ENCODE data around the gene GABPB2.

GABPB2 gene

DNA sequence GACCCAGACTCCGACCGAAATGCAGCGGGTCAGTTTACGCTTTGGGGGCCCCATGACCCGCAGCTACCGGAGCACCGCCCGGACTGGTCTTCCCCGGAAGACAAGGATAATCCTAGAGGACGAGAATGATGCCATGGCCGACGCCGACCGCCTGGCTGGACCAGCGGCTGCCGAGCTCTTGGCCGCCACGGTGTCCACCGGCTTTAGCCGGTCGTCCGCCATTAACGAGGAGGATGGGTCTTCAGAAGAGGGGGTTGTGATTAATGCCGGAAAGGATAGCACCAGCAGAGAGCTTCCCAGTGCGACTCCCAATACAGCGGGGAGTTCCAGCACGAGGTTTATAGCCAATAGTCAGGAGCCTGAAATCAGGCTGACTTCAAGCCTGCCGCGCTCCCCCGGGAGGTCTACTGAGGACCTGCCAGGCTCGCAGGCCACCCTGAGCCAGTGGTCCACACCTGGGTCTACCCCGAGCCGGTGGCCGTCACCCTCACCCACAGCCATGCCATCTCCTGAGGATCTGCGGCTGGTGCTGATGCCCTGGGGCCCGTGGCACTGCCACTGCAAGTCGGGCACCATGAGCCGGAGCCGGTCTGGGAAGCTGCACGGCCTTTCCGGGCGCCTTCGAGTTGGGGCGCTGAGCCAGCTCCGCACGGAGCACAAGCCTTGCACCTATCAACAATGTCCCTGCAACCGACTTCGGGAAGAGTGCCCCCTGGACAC lies 22.5 kb upstream of the GABPB2 start:
- Histone ChIP-seq H3K36me3 (peaks cover 52% of the 10 kb centered on the region), H3K27ac (no peak overlapping the region)

DNA sequence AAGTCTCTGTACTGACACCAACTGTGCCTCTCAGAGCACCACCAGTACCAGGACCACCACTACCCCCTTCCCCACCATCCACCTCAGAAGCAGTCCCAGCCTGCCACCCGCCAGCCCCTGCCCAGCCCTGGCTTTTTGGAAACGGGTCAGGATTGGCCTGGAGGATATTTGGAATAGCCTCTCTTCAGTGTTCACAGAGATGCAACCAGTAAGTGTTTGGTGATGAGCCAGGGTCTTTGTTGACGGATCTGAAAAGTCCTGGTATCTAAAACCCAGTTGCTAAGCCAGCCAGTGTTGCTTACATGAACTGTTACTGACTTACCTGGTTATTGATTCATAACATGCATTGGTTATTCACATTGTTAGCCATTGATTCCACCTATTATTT lies 21.9 kb upstream of the GABPB2 start:
- H4K20me1 ChIP-seq, result peaks cover 70% of the 10 kb centered on the region
- no peak overlapping the region for H3K27ac ChIP-seq
- peaks cover 47% of the 10 kb centered on the region for H3K27me3 ChIP-seq
- H3K4me3 ChIP-seq, result peak overlapping the region; percentile 62
- H3K4me1 ChIP-seq, result peaks cover 11% of the 10 kb centered on the region; the same call in 1 of the 2 replicates
- peaks cover 52% of the 10 kb centered on the region for H3K36me3 ChIP-seq
- peaks cover 5% of the 10 kb centered on the region; the same call in 1 of the 2 replicates for H3K9me3 ChIP-seq
- peak overlapping the region; percentile 73 for H3K4me2 ChIP-seq
- H3K9ac ChIP-seq, result no peak overlapping the region
- TF ChIP-seq Cebpa-rat (IDR thresholded peaks at IDR 0.05), result no peak

More for the DNA sequence above, 22.5 kb upstream of the GABPB2 start:
- H3K4me3 ChIP-seq, result peak overlapping the region; percentile 62
- peak overlapping the region; percentile 73 for H3K4me2 ChIP-seq
- TF ChIP-seq Cebpa-rat (IDR thresholded peaks at IDR 0.05), result no peak
- H3K9me3 ChIP-seq, result peaks cover 5% of the 10 kb centered on the region; the same call in 1 of the 2 replicates
- H3K9ac ChIP-seq, result 0 out of 2 replicates have a peak overlapping the region, but pooled peaks have one; percentile 5
- peaks cover 11% of the 10 kb centered on the region; the same call in 1 of the 2 replicates for H3K4me1 ChIP-seq
- H3K27me3 ChIP-seq, result peaks cover 47% of the 10 kb centered on the region
- H4K20me1 ChIP-seq, result peaks cover 65% of the 10 kb centered on the region

DNA sequence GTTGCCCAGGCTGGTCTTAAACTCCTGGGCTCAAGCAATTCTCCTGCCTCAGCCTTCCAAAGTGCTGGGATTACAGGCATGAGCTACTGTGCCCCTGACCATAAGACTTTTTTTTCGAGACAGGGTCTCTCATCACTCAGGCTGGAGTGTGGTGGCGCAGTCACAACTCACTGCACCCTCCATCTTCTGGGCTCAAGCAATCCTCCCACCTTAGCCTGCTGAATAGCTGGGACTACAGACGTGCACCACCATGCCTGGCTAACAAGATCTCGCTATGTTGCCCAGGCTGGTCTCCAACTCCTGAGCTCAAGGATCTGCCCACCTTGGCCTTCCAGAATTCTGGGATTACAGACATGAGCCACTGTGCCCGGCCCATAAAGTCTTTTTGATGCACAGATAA lies 21.1 kb upstream of the GABPB2 start:
- no peak overlapping the region for H3K4me3 ChIP-seq
- H3K9me3 ChIP-seq, result peaks cover 5% of the 10 kb centered on the region; the same call in 1 of the 2 replicates
- no peak overlapping the region for H3K9ac ChIP-seq
- no peak overlapping the region for H3K27ac ChIP-seq
- peaks cover 54% of the 10 kb centered on the region for H3K36me3 ChIP-seq
- TF ChIP-seq Cebpa-rat (IDR thresholded peaks at IDR 0.05), result no peak
- no peak overlapping the region for H3K4me2 ChIP-seq
- peaks cover 79% of the 10 kb centered on the region for H4K20me1 ChIP-seq
- H3K27me3 ChIP-seq, result peaks cover 47% of the 10 kb centered on the region
- peaks cover 11% of the 10 kb centered on the region; the same call in 1 of the 2 replicates for H3K4me1 ChIP-seq

DNA sequence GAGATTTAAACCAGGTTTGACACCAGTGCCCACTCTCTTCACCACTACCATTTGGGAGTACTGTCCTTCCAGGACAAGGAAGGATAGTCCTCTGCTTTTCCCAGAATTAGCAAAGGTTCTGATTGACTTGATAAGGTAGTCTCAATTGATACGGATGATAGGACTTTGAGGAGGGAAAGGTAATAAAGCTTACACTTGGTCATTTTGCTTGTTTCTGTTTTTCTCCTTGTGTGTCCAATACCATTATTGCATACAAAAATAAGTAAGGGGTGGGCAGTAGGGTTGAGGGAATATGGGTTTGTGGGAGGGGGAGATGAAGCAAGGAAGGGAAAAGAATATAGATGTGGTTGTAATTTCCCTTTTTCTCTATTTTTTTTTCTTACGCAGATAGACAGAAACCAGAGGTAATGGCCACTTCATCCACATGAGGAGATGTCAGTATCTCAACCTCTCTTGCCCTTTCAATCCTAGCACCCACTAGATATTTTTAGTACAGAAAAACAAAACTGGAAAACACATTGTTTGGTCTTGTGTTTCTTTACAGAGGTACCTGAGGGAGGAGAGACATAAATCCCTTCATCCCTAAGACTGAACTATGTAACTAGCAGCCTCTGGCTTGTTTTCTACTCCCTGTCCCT lies 20.4 kb upstream of the GABPB2 start:
- peaks cover 59% of the 10 kb centered on the region for H3K36me3 ChIP-seq
- H3K9ac ChIP-seq, result no peak overlapping the region
- no peak overlapping the region for H3K4me2 ChIP-seq
- no peak overlapping the region for H3K4me3 ChIP-seq
- H3K27me3 ChIP-seq, result peaks cover 47% of the 10 kb centered on the region
- no peak for TF ChIP-seq Cebpa-rat (IDR thresholded peaks at IDR 0.05)
- H3K27ac ChIP-seq, result no peak overlapping the region
- peaks cover 86% of the 10 kb centered on the region for H4K20me1 ChIP-seq
- H3K9me3 ChIP-seq, result peaks cover 5% of the 10 kb centered on the region; the same call in 1 of the 2 replicates
- H3K4me1 ChIP-seq, result peaks cover 16% of the 10 kb centered on the region

DNA sequence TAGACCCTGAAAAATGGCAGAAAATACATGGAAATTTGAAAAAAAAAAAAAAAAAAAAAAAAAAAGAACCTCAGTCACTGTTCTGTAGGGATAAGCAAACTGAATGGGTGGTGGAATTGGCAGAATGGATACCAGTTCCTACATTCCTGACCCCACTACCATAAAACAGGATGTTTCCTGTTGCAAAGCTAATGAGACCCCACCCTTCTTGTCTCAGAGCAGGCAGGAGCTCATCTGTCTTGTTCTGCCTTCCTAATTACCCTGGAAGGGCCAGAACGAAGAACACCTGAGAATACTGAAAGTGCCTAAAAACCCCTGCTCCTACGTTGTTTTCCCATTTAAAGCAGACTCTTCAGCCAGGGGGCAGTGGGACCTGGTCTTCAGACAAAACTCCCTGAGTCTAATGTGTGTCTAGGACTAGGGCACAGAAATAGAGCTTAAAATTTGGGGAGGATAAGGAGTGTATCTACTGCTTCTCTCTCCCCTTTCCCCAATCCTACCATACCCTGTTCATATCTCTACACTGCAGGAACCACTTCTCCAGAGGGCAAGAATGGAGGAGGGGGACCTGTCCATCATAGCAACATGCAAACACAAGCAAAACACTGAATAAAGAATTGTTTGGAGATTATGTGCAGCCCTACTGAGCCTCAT lies 19.1 kb upstream of the GABPB2 start:
- H3K27me3 ChIP-seq, result peaks cover 38% of the 10 kb centered on the region
- no peak overlapping the region for H3K9ac ChIP-seq
- peaks cover 72% of the 10 kb centered on the region for H3K36me3 ChIP-seq
- H3K4me1 ChIP-seq, result peaks cover 29% of the 10 kb centered on the region
- H3K4me3 ChIP-seq, result no peak overlapping the region
- H3K27ac ChIP-seq, result no peak overlapping the region
- peaks cover 90% of the 10 kb centered on the region for H4K20me1 ChIP-seq
- H3K4me2 ChIP-seq, result no peak overlapping the region
- TF ChIP-seq Cebpa-rat (IDR thresholded peaks at IDR 0.05), result no peak
- peaks cover 5% of the 10 kb centered on the region; the same call in 1 of the 2 replicates for H3K9me3 ChIP-seq

DNA sequence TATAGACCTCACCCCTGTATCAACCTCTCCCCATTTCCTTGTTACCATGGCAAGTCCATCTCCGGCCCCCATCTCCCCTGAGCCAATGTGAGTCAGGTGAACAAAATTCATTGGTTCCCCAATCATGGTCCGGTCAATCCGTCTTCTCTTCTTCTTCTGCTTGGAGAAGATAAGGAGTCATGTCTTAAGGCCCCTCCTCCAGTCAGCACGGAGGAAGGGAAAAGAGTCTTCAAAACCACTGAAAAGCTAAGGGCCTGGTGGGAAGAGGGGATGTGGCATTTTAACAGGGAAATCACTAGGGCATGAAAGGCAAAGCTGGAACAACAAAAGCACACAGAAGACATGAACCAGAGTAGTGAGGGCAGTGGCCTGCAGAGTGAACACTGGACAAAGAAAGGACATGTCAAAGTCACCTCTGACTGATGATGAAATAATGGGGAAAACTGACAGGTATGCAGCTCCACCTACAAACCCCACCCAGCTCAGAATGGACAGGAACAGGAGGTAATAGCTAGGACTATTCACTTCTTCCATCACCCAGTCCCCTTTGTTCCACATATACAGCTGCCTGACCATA lies 15.5 kb upstream of the GABPB2 start:
- Histone ChIP-seq H3K4me1 (peaks cover 39% of the 10 kb centered on the region), H4K20me1 (peaks cover 81% of the 10 kb centered on the region), H3K27me3 (peaks cover 2% of the 10 kb centered on the region), H3K9me3 (no peaks in the 10 kb centered on the region), H3K36me3 (peaks cover 79% of the 10 kb centered on the region), H3K27ac (no peak overlapping the region), H3K4me3 (no peak overlapping the region), H3K9ac (no peak overlapping the region), H3K4me2 (peak overlapping the region; percentile 95)
- no peak for TF ChIP-seq Cebpa-rat (IDR thresholded peaks at IDR 0.05)

DNA sequence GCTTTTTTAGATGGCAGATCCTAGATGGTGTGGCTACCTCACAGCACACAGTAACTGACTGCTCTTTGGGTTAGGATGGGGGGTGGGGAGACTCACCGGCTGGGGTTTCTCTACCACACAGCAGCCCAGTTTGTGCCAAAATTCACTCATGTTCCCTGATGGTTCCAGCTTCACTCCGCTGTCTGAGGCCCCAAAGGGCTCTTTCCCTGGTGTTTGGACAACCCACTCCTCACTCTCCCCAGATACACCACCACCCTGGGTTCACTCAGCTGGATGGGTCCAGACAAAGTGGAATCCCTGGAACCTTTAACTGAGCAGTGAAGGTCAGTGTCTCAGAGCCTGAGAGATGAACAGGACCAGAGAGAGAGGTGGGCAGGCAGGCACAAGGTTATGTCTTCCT lies 15.0 kb upstream of the GABPB2 start:
- Histone ChIP-seq H3K27ac (no peak overlapping the region), H3K9ac (peak overlapping the region; percentile 66; the same call in 1 of the 2 replicates), H3K36me3 (peaks cover 74% of the 10 kb centered on the region), H4K20me1 (peaks cover 76% of the 10 kb centered on the region), H3K9me3 (no peaks in the 10 kb centered on the region), H3K4me1 (peaks cover 39% of the 10 kb centered on the region), H3K4me3 (no peak overlapping the region), H3K27me3 (no peaks in the 10 kb centered on the region; the same call in 1 of the 2 replicates), H3K4me2 (peak overlapping the region; percentile 95)
- no peak for TF ChIP-seq Cebpa-rat (IDR thresholded peaks at IDR 0.05)

DNA sequence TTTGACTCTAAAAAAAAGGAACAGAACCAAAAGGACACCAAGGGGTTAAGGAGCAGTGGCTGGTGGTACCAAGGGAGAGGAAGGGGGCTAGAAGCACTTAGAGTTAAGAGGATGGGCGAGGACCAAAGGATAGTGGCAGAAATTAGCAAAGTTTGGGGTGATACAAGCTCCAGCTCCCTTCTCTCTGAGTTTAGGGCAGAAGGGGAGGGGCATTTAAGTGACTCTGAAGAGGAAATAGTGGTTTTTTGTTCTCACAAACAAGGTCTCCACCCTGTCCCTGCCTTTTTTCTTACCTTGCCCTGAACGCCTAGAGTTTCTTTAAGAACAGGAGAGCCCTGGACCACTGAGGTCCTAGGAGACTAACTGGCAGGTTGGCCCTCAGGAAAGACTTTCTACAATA lies 14.4 kb upstream of the GABPB2 start:
- Histone ChIP-seq H3K4me3 (peak overlapping the region; percentile 31; the same call in 1 of the 2 replicates), H3K27me3 (no peaks in the 10 kb centered on the region), H3K9ac (peak overlapping the region; percentile 66), H3K9me3 (no peaks in the 10 kb centered on the region), H4K20me1 (peaks cover 73% of the 10 kb centered on the region), H3K36me3 (peaks cover 68% of the 10 kb centered on the region), H3K4me1 (peaks cover 41% of the 10 kb centered on the region), H3K4me2 (peak overlapping the region; percentile 95), H3K27ac (no peak overlapping the region)
- no peak for TF ChIP-seq Cebpa-rat (IDR thresholded peaks at IDR 0.05)

DNA sequence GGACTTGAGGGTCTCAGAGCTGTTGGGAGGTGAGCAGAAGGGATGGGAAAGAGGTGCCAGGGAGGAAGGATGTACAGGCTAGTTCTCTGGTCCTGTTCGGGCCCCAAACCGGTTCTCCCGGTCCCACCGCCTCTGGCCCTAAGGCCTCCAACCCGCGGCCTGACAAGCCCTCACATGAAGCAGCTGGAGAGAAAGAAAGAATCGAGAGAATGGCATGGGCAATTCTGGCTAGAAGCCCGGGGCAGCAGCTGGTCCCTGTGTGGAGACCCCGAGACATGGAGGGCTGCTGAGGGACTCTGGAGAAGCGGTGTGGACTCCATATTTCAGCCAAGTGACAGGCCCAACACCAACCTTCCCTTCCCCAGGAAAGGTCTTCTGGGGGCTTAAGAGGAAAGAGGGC lies 11.9 kb upstream of the GABPB2 start:
- peaks cover 54% of the 10 kb centered on the region for H4K20me1 ChIP-seq
- H3K4me1 ChIP-seq, result peaks cover 66% of the 10 kb centered on the region
- peaks cover 56% of the 10 kb centered on the region for H3K36me3 ChIP-seq
- no peaks in the 10 kb centered on the region for H3K27me3 ChIP-seq
- H3K9me3 ChIP-seq, result no peaks in the 10 kb centered on the region; the same call in 1 of the 2 replicates
- no peak for TF ChIP-seq Cebpa-rat (IDR thresholded peaks at IDR 0.05)
- H3K27ac ChIP-seq, result peak overlapping the region; percentile 90
- H3K9ac ChIP-seq, result peak overlapping the region; percentile 93
- H3K4me3 ChIP-seq, result peak overlapping the region; percentile 94
- peak overlapping the region; percentile 95 for H3K4me2 ChIP-seq
